SU-DHL-6 (cell line): ENCODE data around the gene ITIH5.

Source experiments
- H2AFZ ChIP-seq: fragments of 200-600 bp; sonication (generic); 2 replicates; pipeline ENCODE4 v1.6.1; 2014; ENCODE audit warnings: low read depth, mild to moderate bottlenecking, moderate library complexity, mixed read lengths, antibody characterized with exemption, low read length; ENCODE audit not compliant: severe bottlenecking
- H3F3A ChIP-seq: fragments of 200-600 bp; shearing (Covaris generic); 2 replicates; pipeline ENCODE4 v1.6.0; 2016; ENCODE audit warnings: antibody characterized with exemption, mild to moderate bottlenecking; ENCODE audit not compliant: insufficient read depth
- H3K27ac ChIP-seq: fragments of 200-600 bp; sonication (generic); 2 replicates; pipeline ENCODE4 v1.5.1; 2016; ENCODE audit warnings: low read depth, mild to moderate bottlenecking, low read length, moderate library complexity, mixed read lengths
- H3K27me3 ChIP-seq: fragments of 200-600 bp; sonication (generic), shearing (Covaris generic); 2 replicates; pipeline ENCODE4 v1.6.0; 2014; ENCODE audit warnings: mild to moderate bottlenecking, low read length
- H3K36me3 ChIP-seq: fragments of 200-600 bp; sonication (generic); 2 replicates; pipeline ENCODE4 v1.6.1; 2014; ENCODE audit warnings: mild to moderate bottlenecking, low read length, mixed read lengths
- H3K4me2 ChIP-seq: fragments of 300-600, 200-600 bp; shearing (Covaris generic), sonication (generic); 2 replicates; pipeline ENCODE4 v1.6.0; 2014; ENCODE audit warnings: low read length, low read depth, mild to moderate bottlenecking; ENCODE audit not compliant: poor library complexity, severe bottlenecking
- H3K4me3 ChIP-seq: fragments of 200-600 bp; sonication (generic); 2 replicates; pipeline ENCODE4 v1.5.1; 2014; ENCODE audit warnings: antibody characterized with exemption, low read length, mild to moderate bottlenecking, mixed read lengths; ENCODE audit not compliant: insufficient read depth, poor library complexity, severe bottlenecking
- H3K79me2 ChIP-seq: fragments of 200-600 bp; sonication (generic); 2 replicates; pipeline ENCODE4 v1.6.1; 2014; ENCODE audit warnings: mild to moderate bottlenecking, low read length, moderate library complexity; ENCODE audit not compliant: insufficient read depth
- H3K9ac ChIP-seq: fragments of 200-600 bp; sonication (generic); 2 replicates; pipeline ENCODE4 v1.7.0; 2014; ENCODE audit warnings: mild to moderate bottlenecking, low read length
- H3K9me2 ChIP-seq: fragments of 200-600 bp; sonication (generic); replicated peaks from 2 replicates; pipeline ENCODE4 v1.6.1; 2014; ENCODE audit warnings: low read length; ENCODE audit not compliant: insufficient read depth
- H3K9me3 ChIP-seq: fragments of 200-600 bp; sonication (generic); 2 replicates; pipeline ENCODE4 v1.6.1; 2014; ENCODE audit warnings: low read length, mixed read lengths; ENCODE audit not compliant: insufficient read depth
- H4K20me1 ChIP-seq: fragments of 200-600 bp; sonication (generic); 2 replicates; pipeline ENCODE4 v1.6.1; 2014; ENCODE audit warnings: low read depth, mild to moderate bottlenecking, antibody characterized with exemption, low read length, moderate library complexity, mixed read lengths
- CTCF ChIP-seq: fragments of 200-600 bp; sonication (generic); IDR thresholded peaks from one replicate; pipeline ENCODE4 v1.5.1; 2017; ENCODE audit warnings: antibody characterized with exemption, mild to moderate bottlenecking, low read length, moderate library complexity; ENCODE audit not compliant: insufficient read depth, poor library complexity, severe bottlenecking
- EZH2phosphoT487 ChIP-seq: fragments of 200-600 bp; sonication (generic), shearing (Covaris generic); conservative IDR thresholded peaks from 2 replicates; pipeline ENCODE4 v1.6.1; 2018; ENCODE audit warnings: mild to moderate bottlenecking, antibody characterized with exemption, low read length, moderate library complexity, mixed read lengths

Gene ITIH5

GRCh38 chr10:7593905-7594304 lies 72.9 kb downstream of the ITIH5 start:
- H3K36me3 ChIP-seq: no peaks in the 10 kb centered on the region
- H3K9me2 ChIP-seq: no peaks in the 10 kb centered on the region
- H3K4me2 ChIP-seq: no peak overlapping the region
- H3K9ac ChIP-seq: no peak overlapping the region
- no peak for TF ChIP-seq EZH2phosphoT487
- no peak for TF ChIP-seq CTCF
- H3K79me2 ChIP-seq: no peaks in the 10 kb centered on the region
- no peaks in the 10 kb centered on the region for H3K9me3 ChIP-seq
- H4K20me1 ChIP-seq: no peaks in the 10 kb centered on the region
- no peak overlapping the region for H3K4me3 ChIP-seq
- no peak overlapping the region for H2AFZ ChIP-seq
- no peak overlapping the region for H3K27ac ChIP-seq
- H3F3A ChIP-seq: no peaks in the 10 kb centered on the region
- H3K27me3 ChIP-seq: no peaks in the 10 kb centered on the region

GRCh38 chr10:7593063-7593462 lies 73.7 kb downstream of the ITIH5 start:
- Histone ChIP-seq H3K4me2 (no peak overlapping the region), H3K79me2 (no peaks in the 10 kb centered on the region), H3K9me3 (no peaks in the 10 kb centered on the region), H3K9ac (no peak overlapping the region), H3F3A (no peaks in the 10 kb centered on the region), H3K36me3 (no peaks in the 10 kb centered on the region), H2AFZ (no peak overlapping the region), H3K4me3 (no peak overlapping the region), H3K27ac (no peak overlapping the region), H4K20me1 (no peaks in the 10 kb centered on the region), H3K9me2 (no peaks in the 10 kb centered on the region), H3K27me3 (no peaks in the 10 kb centered on the region)
- TF ChIP-seq CTCF: no peak
- TF ChIP-seq EZH2phosphoT487: no peak

GRCh38 chr10:7592627-7593026 lies 74.1 kb downstream of the ITIH5 start:
- Histone ChIP-seq H3K9me2 (no peaks in the 10 kb centered on the region), H3K27me3 (no peaks in the 10 kb centered on the region), H2AFZ (no peak overlapping the region), H3K9me3 (no peaks in the 10 kb centered on the region), H3K4me2 (no peak overlapping the region), H3K79me2 (no peaks in the 10 kb centered on the region), H3K36me3 (no peaks in the 10 kb centered on the region), H3F3A (no peaks in the 10 kb centered on the region), H3K27ac (no peak overlapping the region), H3K4me3 (no peak overlapping the region), H3K9ac (no peak overlapping the region), H4K20me1 (no peaks in the 10 kb centered on the region)
- TF ChIP-seq CTCF (no peak), EZH2phosphoT487 (no peak)
